ENCODE data around the gene B4GALNT4. TPM values are rescaled to one million over a fixed set of nuclear protein-coding genes. Genes with fewer than 3 reads are reported as not detected.

The B4GALNT4 gene
- total and polyA plus RNA-seq, 2 of the 13 experiments (the other 11 are each of a cell fraction or from before 2014, with no cell fraction given): 30.5 to 50.1 TPM

- Histone ChIP-seq H3K27me3 (ENCODE audit: control insufficient read depth in 1 of 2, insufficient read depth in 2 of 2, low read length in 2 of 2) (peaks cover 0 to 5% of the 10 kb centered on the region in 2 experiments; a peak in 3 of 5 replicates), H3K36me3 (replicated peaks in 1 of 2; ENCODE audit: control insufficient read depth in 1 of 2, insufficient read depth in 2 of 2, low read length in 2 of 2) (no peaks in the 10 kb centered on the region), H3K4me1 (ENCODE audit: insufficient read depth, low read length) (peaks cover 60% of the 10 kb centered on the region), H3K4me2 (ENCODE audit: low read depth, low read length) (no peak overlapping the region), H3K9me3 (ENCODE audit: low read length) (no peaks in the 10 kb centered on the region), H3K9ac (ENCODE audit: insufficient read depth, low read depth, low read length) (no peak overlapping the region), H2AFZ (ENCODE audit: low read length) (no peak overlapping the region), H3K4me3 (replicated peaks in 1 of 3; ENCODE audit: insufficient read depth in 1 of 3, low read depth in 2 of 3, low read length in 3 of 3) (no peak overlapping the region), H3K27ac (ENCODE audit: extremely low read length, insufficient read depth, low read length) (no peak overlapping the region), H3K79me2 (ENCODE audit: insufficient read depth, low read length) (no peaks in the 10 kb centered on the region), H4K20me1 (ENCODE audit: insufficient read depth, low read length) (no peaks in the 10 kb centered on the region)
- no peak for FAIRE-seq
- in situ Hi-C loops (cut with HindIII; ENCODE audit: extremely low pct_ligation_motif_present, low pct_unique_long_range_greater_than_20kb) (no loop called here), intact Hi-C loops (cut with micrococcal nuclease; ENCODE audit: unreplicated experiment) (no loop called here)
- ChIA-PET CTCF (ENCODE audit: low intra/inter-chr PET ratio, low total read pairs) (no interaction called here), POLR2A (interaction anchor here (1.2 to 3.8 kb wide), 4 partner anchors 9 to 124 kb away, joined by 3 to 74 read pairs (median 6); partner anchors contain the start of genes BET1L and RIC8A)
- no peak for ATAC-seq
- DNase-seq (ENCODE audit: low spot score): no peak
- peak; percentile 38; the same call in 1 of the 2 replicates for TF ChIP-seq RBFOX2 (IDR thresholded peaks at IDR 0.05; ENCODE audit: low read depth, low read length)
- TF ChIP-seq ZBTB7A (CRISPR knock-in tag; IDR thresholded peaks at IDR 0.05): 0 out of 2 replicates have a peak, but pooled peaks have one; percentile 20
- no peak for TF ChIP-seq ZNF513 (CRISPR knock-in tag; conservative IDR thresholded peaks at IDR 0.05)
- TF ChIP-seq AGO2 (optimal IDR thresholded peaks at IDR 0.05; ENCODE audit: low read depth, low read length): peak; percentile 68
- peak; percentile 30; the same call in 1 of the 2 replicates for TF ChIP-seq ZFP91 (CRISPR knock-in tag; IDR thresholded peaks at IDR 0.05; ENCODE audit: borderline replicate concordance)
- 0 out of 2 replicates have a peak, but pooled peaks have one; percentile 10 for TF ChIP-seq ZNF121 (CRISPR knock-in tag; IDR thresholded peaks at IDR 0.05)
- no peak for TF ChIP-seq POLR2A (IDR thresholded peaks at IDR 0.05; ENCODE audit: insufficient read depth in 1 of 2, low read depth in 2 of 2, low read length in 2 of 2)
- no peak for TF ChIP-seq RNF2 (conservative IDR thresholded peaks at IDR 0.05; ENCODE audit: low read depth)
- TF ChIP-seq ZNF687 (CRISPR knock-in tag; IDR thresholded peaks at IDR 0.05): peak; percentile 39; the same call in 1 of the 2 replicates
- TF ChIP-seq BRCA1 (CRISPR knock-in tag; IDR thresholded peaks at IDR 0.05): no peak
- peak; percentile 67; the same call in 1 of the 2 replicates for TF ChIP-seq ZNF12 (CRISPR knock-in tag; IDR thresholded peaks at IDR 0.05)
- no TSS peak for BruUV-seq (replicated peaks)
- 88% methylated on average over 23 of the region's 34 CpGs for WGBS (ENCODE audit: low lambda C conversion rate)
These were observed 38.5 kb upstream of the B4GALNT4 start for GRCh38 chr11:330694-331357.
